C4-2B (cell line): ENCODE data around the gene NHSL1.

Source experiments
- H3K27ac ChIP-seq: fragments of 450-650 bp; 2 replicates; pipeline ENCODE4 v1.5.1; 2017
- ZFX ChIP-seq: fragments of 450-650 bp; IDR thresholded peaks from 2 replicates; pipeline ENCODE4 v1.6.1; 2017
- TF ChIP-seq, protein P1 (sequence below): fragments of 450-650 bp; conservative IDR thresholded peaks from 2 replicates; pipeline ENCODE4 v1.5.1; 2017; ENCODE audit warnings: mild to moderate bottlenecking

Gene NHSL1

DNA sequence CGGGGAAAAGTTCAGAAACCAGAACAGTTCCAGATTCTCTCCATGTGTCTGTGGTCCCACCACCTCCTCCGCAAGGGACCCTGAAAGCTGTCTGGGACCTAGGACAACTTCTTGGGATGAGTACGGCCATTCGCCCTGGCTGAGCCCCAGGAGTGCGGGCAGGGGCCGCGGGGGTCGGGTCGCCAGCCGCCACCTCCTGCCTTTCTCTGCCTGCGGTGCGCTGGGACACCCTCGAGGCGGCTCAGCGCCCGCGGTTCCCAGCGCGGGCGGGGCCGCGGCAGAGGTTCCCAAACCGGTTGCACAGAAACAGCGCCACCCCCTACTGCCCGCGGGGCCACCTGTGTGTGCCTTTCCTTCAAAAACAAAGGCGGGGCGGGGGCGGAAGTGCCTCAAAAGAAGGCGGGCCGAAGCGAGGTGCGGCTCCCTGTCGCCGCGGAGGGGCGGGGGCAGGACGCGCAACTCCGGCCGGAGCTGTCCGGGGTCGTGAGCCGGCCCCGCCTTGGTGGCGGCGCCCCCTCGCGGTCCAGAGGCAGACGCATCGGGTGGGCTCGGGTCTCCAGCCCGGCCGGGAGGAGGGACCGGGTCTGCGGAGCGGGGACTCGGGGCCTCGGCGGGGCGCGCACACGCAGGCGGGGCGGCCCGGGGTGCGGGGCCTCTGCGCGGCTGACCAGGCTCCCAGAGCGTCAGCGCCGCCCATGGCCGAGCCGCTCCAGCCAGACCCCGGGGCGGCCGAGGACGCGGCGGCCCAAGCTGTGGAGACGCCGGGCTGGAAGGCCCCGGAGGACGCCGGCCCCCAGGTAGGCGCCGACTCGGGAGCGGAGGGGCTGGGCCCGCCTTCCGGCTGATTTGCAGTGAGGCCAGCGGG lies 95.3 kb downstream of the NHSL1 start, which contains the start of gene HEBP2:
HEBP2 (plus strand) TSS at position 423 of the 865 bp plus-strand sequence; CDS start at position 696, 273 bp downstream.
- peak within 1 kb of the TSS; percentile 91 for H3K27ac ChIP-seq
- TF ChIP-seq, protein P1, sequence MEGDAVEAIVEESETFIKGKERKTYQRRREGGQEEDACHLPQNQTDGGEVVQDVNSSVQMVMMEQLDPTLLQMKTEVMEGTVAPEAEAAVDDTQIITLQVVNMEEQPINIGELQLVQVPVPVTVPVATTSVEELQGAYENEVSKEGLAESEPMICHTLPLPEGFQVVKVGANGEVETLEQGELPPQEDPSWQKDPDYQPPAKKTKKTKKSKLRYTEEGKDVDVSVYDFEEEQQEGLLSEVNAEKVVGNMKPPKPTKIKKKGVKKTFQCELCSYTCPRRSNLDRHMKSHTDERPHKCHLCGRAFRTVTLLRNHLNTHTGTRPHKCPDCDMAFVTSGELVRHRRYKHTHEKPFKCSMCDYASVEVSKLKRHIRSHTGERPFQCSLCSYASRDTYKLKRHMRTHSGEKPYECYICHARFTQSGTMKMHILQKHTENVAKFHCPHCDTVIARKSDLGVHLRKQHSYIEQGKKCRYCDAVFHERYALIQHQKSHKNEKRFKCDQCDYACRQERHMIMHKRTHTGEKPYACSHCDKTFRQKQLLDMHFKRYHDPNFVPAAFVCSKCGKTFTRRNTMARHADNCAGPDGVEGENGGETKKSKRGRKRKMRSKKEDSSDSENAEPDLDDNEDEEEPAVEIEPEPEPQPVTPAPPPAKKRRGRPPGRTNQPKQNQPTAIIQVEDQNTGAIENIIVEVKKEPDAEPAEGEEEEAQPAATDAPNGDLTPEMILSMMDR, result peak; percentile 82
- TF ChIP-seq ZFX, result peak; percentile 78

GRCh38 chr6:138403324-138403800 lies 95.9 kb downstream of the NHSL1 start:
- H3K27ac ChIP-seq, result peak overlapping the region; percentile 91
- TF ChIP-seq, protein P1, result no peak
- TF ChIP-seq ZFX, result no peak

DNA sequence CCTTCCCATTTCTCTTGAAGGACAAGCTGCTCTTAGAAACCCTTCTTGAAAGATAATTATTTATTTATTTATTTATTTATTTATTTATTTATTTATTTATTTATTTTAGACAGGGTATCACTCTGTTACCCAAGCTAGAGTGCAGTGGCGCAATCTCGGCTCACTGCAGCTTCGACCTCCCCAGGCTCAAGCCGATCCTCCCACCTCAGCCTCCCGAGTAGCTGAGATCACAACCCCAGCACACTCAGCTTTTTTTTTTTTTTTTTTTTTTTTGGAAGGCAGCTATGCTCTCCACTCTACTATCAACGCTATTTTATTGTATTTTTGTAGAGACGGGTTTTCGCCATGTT lies 96.5 kb downstream of the NHSL1 start:
- TF ChIP-seq, protein P1, result no peak
- TF ChIP-seq ZFX, result no peak
- H3K27ac ChIP-seq, result peak overlapping the region; percentile 91

- TF ChIP-seq, protein P1, result no peak
- TF ChIP-seq ZFX, result no peak
- peak overlapping the region; percentile 71 for H3K27ac ChIP-seq
Measured at GRCh38 chr6:138401960-138402837, 97.1 kb downstream of the NHSL1 start.

DNA sequence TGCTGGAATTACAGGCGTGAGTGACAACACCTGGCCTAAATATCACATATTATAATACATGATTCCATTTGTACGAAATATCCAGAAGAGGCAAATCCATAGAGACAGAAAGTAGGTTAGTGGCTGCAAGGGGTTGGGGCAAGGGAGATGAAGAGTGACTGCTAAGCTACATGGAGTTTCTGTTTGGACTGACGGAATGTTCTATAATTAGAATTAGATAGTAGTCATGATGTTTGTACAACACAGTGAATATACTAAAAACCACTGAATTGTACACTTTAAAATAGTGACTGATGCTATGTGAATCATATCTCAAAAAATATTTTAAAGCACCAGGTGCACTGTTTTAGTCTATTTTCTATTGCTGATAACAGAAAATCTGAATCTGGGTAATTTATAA lies 99.0 kb downstream of the NHSL1 start:
- peak overlapping the region; percentile 32; the same call in 1 of the 2 replicates for H3K27ac ChIP-seq

DNA sequence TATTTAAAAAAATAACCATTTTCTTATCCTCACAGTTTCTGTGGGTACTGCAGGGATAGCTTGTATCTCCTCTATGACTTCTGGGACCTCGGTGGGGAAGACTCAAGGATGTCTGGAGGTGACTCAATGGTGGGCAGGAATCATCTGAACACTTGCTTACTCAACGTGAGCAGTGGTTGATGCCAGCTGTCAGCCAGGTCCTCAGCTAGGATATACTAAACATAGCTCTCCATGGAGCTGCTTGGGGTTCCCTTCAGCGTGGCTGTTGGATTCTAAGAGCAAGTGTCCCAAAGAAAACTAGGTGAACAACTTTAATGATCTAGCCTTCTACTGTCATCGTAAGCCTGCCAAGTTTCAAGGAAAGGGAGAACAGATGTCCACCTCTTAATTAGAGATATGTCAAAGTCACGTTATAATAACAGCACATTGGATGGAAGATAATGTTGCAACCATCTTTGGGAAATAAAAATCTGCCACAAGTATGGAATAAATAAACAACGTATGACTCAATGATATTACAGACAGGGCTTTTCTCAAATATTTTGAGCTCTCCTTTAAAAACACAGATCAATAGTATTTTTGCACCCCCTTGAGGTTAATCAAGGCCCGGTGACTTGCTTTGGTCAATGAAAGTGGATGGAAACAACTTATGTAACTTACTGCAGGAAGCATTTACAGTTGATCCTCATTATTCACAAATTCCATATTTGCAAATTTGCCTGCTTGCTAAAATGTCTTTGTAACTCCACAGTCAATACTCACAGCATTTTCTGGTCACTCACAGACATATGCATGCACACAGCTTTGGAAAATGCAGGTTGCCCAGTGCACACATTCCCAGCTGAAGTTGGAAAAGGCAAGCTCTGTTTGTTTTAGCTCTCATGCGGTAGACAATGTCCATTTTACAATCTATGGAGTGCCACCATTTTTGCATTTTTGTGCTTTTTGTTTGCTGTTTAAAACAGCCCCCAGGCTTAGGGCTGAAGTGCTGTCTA lies 101.9 kb downstream of the NHSL1 start:
- H3K27ac ChIP-seq, result no peak overlapping the region; the same call in 1 of the 2 replicates
- TF ChIP-seq ZFX, result no peak
- TF ChIP-seq, protein P1, result no peak

More for the DNA sequence above, 99.0 kb downstream of the NHSL1 start:
- TF ChIP-seq ZFX, result no peak
- TF ChIP-seq, protein P1, result no peak
